Nephron progenitor cell (in vitro differentiated cells): ENCODE results near the gene GMEB1.

Source experiments
- DNase-seq: peaks from one replicate; pipeline ENCODE4 v3.0.0; 2021
- H3K27ac Mint-ChIP-seq: 2 replicates; pipeline ENCODE4 v1.8.0; 2021; ENCODE audit warnings: mild to moderate bottlenecking, moderate library complexity, mixed read lengths
- H3K27me3 Mint-ChIP-seq: 2 replicates; pipeline ENCODE4 v1.8.0; 2021; ENCODE audit warnings: mild to moderate bottlenecking, low read depth, mixed read lengths; ENCODE audit not compliant: poor library complexity
- H3K36me3 Mint-ChIP-seq: 2 replicates; pipeline ENCODE4 v1.8.0; 2021; ENCODE audit warnings: low read depth, mixed read lengths
- H3K4me1 Mint-ChIP-seq: 2 replicates; pipeline ENCODE4 v1.8.0; 2021; ENCODE audit warnings: mixed read lengths
- H3K4me3 Mint-ChIP-seq: 2 replicates; pipeline ENCODE4 v1.8.0; 2021; ENCODE audit warnings: mild to moderate bottlenecking, moderate library complexity, mixed read lengths
- H3K9me3 Mint-ChIP-seq: 2 replicates; pipeline ENCODE4 v1.8.0; 2021; ENCODE audit warnings: mild to moderate bottlenecking, moderate library complexity, mixed read lengths
- CTCF ChIP-seq: fragments of 200-600 bp; sonication (generic); IDR thresholded peaks from 2 replicates; pipeline ENCODE4 v1.5.0; 2021; ENCODE audit warnings: antibody characterized with exemption

The GMEB1 gene

GRCh38 chr1:28668191-28668955, at the start of gene GMEB1:
Gene GMEB1 (plus strand): TSS chr1:28668784. CDS start chr1:28683613, 14,829 bp downstream.
- H3K4me1 Mint-ChIP-seq = peaks cover 42% of the 10 kb centered on the region
- no peaks in the 10 kb centered on the region for H3K9me3 Mint-ChIP-seq
- H3K36me3 Mint-ChIP-seq = peaks cover 5% of the 10 kb centered on the region
- H3K4me3 Mint-ChIP-seq = peak within 1 kb of the TSS; percentile 92
- peaks cover 9% of the 10 kb centered on the region for H3K27me3 Mint-ChIP-seq
- peak within 1 kb of the TSS; percentile 92 for H3K27ac Mint-ChIP-seq
- no peak for TF ChIP-seq CTCF
- peak; percentile 91 for DNase-seq

- TF ChIP-seq CTCF = no peak
- peaks cover 2% of the 10 kb centered on the region for H3K27me3 Mint-ChIP-seq
- H3K36me3 Mint-ChIP-seq = peaks cover 26% of the 10 kb centered on the region
- no peak overlapping the region for H3K27ac Mint-ChIP-seq
- H3K4me1 Mint-ChIP-seq = no peaks in the 10 kb centered on the region
- H3K9me3 Mint-ChIP-seq = peaks cover 8% of the 10 kb centered on the region
- H3K4me3 Mint-ChIP-seq = no peak overlapping the region
- DNase-seq = no peak
Observed at GRCh38 chr1:28631713-28632112, 36.9 kb upstream of the GMEB1 start.

GRCh38 chr1:28632560-28632959, 36.0 kb upstream of the GMEB1 start:
- Mint-ChIP-seq H3K27me3 (peaks cover 2% of the 10 kb centered on the region), H3K9me3 (peaks cover 8% of the 10 kb centered on the region), H3K27ac (no peak overlapping the region), H3K36me3 (peaks cover 26% of the 10 kb centered on the region), H3K4me1 (no peaks in the 10 kb centered on the region), H3K4me3 (no peak overlapping the region)
- DNase-seq = no peak
- TF ChIP-seq CTCF = no peak

- H3K9me3 Mint-ChIP-seq = no peaks in the 10 kb centered on the region
- no peak for TF ChIP-seq CTCF
- peak overlapping the region; percentile 100 for H3K4me3 Mint-ChIP-seq
- DNase-seq = no peak
- peaks cover 46% of the 10 kb centered on the region for H3K4me1 Mint-ChIP-seq
- H3K36me3 Mint-ChIP-seq = no peaks in the 10 kb centered on the region
- no peak overlapping the region for H3K27ac Mint-ChIP-seq
- H3K27me3 Mint-ChIP-seq = no peaks in the 10 kb centered on the region
Observed at GRCh38 chr1:28640766-28641165, 27.8 kb upstream of the GMEB1 start.

GRCh38 chr1:28642056-28642846, 26.3 kb upstream of the GMEB1 start:
- TF ChIP-seq CTCF = no peak
- Mint-ChIP-seq H3K4me1 (peaks cover 50% of the 10 kb centered on the region), H3K4me3 (peak overlapping the region; percentile 100), H3K27ac (peak overlapping the region; percentile 100), H3K9me3 (no peaks in the 10 kb centered on the region), H3K36me3 (no peaks in the 10 kb centered on the region), H3K27me3 (no peaks in the 10 kb centered on the region)
- no peak for DNase-seq
